ENCODE results near the gene SPEF2.

DNA sequence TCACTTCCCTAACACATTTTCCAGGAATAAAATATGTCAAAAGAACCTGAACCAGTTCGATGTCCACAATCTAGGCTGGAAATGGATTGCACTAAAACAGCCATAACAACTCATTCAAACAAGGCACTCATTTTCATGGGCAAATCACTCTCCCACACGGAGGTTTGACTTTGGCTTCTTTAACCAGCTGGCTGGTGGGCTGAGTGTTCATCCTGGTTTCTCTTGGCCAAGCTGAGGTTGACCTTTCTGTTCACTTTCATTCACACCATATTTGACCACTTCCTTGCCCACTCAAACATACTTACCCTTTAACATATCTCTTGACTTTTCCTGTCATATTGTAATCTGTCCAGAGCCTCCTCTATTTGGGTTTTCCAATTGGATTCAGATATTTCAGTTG, 244.5 kb downstream of the SPEF2 start:
- TF ChIP-seq, protein P1, sequence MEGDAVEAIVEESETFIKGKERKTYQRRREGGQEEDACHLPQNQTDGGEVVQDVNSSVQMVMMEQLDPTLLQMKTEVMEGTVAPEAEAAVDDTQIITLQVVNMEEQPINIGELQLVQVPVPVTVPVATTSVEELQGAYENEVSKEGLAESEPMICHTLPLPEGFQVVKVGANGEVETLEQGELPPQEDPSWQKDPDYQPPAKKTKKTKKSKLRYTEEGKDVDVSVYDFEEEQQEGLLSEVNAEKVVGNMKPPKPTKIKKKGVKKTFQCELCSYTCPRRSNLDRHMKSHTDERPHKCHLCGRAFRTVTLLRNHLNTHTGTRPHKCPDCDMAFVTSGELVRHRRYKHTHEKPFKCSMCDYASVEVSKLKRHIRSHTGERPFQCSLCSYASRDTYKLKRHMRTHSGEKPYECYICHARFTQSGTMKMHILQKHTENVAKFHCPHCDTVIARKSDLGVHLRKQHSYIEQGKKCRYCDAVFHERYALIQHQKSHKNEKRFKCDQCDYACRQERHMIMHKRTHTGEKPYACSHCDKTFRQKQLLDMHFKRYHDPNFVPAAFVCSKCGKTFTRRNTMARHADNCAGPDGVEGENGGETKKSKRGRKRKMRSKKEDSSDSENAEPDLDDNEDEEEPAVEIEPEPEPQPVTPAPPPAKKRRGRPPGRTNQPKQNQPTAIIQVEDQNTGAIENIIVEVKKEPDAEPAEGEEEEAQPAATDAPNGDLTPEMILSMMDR (conservative IDR thresholded peaks at IDR 0.05), result no peak
- no peak for TF ChIP-seq EZH2 (IDR thresholded peaks at IDR 0.05; ENCODE audit: low read depth)
